Measurements from ENCODE around the gene ASS1.

DNA sequence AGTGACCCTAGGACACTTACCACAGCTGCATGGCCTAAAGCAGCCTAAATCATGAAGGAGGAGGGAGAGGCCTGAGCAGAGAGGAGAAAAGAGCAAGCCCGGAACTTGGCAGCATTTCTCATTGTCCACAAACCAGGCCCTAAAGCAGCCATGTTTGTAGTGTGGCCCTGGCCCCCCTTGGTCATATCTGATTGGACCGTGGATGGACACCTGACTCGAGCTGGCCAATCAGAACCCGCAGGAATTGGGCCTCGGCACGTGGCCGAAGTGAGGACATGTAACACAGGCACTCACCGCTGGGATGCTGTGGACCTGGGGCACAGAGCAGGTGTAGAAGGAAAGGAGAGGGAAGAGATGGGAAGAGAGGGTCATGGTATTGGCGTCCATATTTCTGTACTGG is 56.9 kb downstream of the ASS1 start:
- no peak for TF ChIP-seq POLR2A (IDR thresholded peaks at IDR 0.05)
- TF ChIP-seq, protein P1, sequence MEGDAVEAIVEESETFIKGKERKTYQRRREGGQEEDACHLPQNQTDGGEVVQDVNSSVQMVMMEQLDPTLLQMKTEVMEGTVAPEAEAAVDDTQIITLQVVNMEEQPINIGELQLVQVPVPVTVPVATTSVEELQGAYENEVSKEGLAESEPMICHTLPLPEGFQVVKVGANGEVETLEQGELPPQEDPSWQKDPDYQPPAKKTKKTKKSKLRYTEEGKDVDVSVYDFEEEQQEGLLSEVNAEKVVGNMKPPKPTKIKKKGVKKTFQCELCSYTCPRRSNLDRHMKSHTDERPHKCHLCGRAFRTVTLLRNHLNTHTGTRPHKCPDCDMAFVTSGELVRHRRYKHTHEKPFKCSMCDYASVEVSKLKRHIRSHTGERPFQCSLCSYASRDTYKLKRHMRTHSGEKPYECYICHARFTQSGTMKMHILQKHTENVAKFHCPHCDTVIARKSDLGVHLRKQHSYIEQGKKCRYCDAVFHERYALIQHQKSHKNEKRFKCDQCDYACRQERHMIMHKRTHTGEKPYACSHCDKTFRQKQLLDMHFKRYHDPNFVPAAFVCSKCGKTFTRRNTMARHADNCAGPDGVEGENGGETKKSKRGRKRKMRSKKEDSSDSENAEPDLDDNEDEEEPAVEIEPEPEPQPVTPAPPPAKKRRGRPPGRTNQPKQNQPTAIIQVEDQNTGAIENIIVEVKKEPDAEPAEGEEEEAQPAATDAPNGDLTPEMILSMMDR (IDR thresholded peaks at IDR 0.05 in 8 of 11, conservative IDR thresholded peaks at IDR 0.05 in 3 of 11) = no peak

Measured in spleen (tissue), 7 donors.